NT2/D1 (cell line): ENCODE results near the gene EPN3.
A peak's percentile ranks its signal among the peaks of the same experiment; 100 is the strongest.

Experiments used
- DNase-seq: peaks from one replicate; pipeline ENCODE4 v3.0.0-alpha.2; 2011; ENCODE audit warnings: low read depth, low spot score
- H3K27me3 ChIP-seq: 2 replicates; pipeline ENCODE4 v1.6.0; 2011; ENCODE audit warnings: mild to moderate bottlenecking; ENCODE audit not compliant: insufficient read length, insufficient read depth
- H3K36me3 ChIP-seq: 2 replicates; pipeline ENCODE4 v1.6.1; 2011; ENCODE audit warnings: mild to moderate bottlenecking, low read length, mixed read lengths; ENCODE audit not compliant: insufficient read depth, insufficient read length
- H3K4me1 ChIP-seq: 2 replicates; pipeline ENCODE4 v1.5.1; 2011; ENCODE audit not compliant: insufficient read depth, insufficient read length
- H3K4me3 ChIP-seq: 2 replicates; pipeline ENCODE4 v1.5.1; 2011; ENCODE audit warnings: low read depth; ENCODE audit not compliant: insufficient read length
- H3K9ac ChIP-seq: 2 replicates; pipeline ENCODE4 v1.6.0; 2011; ENCODE audit warnings: low read depth; ENCODE audit not compliant: insufficient read length
- H3K9me3 ChIP-seq: 2 replicates; pipeline ENCODE4 v1.5.1; 2011; ENCODE audit warnings: mild to moderate bottlenecking, low read length; ENCODE audit not compliant: insufficient read depth
- SUZ12 ChIP-seq: IDR thresholded peaks from 2 replicates; pipeline ENCODE4 v1.6.1; 2011; ENCODE audit not compliant: insufficient read length, insufficient read depth; ENCODE audit errors: extremely low read depth
- YY1 ChIP-seq: IDR thresholded peaks from 2 replicates; pipeline ENCODE4 v1.6.1; 2011; ENCODE audit not compliant: insufficient read length, insufficient read depth
- ZNF274 ChIP-seq: IDR thresholded peaks from 2 replicates; pipeline ENCODE4 v1.6.1; 2011; ENCODE audit warnings: mild to moderate bottlenecking, low read depth, low read length

The EPN3 gene

DNA sequence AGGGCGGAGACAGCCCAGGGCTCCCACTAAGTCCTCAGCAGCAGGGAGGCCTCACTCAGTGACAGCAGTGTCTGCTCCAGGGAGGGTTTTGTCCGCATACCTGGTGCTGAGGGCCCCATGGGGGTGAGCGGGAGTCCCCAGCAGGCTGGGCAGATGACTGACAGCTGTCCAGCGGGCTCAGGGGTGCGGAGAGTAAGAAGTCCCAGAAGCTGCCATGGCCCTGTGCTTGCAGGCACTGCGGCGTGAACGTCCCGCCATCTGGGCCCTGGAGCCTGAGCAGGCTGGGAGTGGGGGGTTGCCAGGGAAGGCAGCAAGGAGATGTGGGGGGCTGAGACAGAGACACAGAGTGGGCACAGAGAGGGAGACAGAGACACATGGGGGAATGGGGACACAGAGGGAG is 48.1 kb downstream of the EPN3 start:
- DNase-seq = no peak
- Histone ChIP-seq H3K27me3 (no peaks in the 10 kb centered on the region), H3K4me1 (peaks cover 32% of the 10 kb centered on the region), H3K9ac (peak overlapping the region; percentile 16), H3K4me3 (no peak overlapping the region), H3K36me3 (no peaks in the 10 kb centered on the region), H3K9me3 (no peaks in the 10 kb centered on the region)
- TF ChIP-seq ZNF274 = no peak
- no peak for TF ChIP-seq YY1
- no peak for TF ChIP-seq SUZ12

DNA sequence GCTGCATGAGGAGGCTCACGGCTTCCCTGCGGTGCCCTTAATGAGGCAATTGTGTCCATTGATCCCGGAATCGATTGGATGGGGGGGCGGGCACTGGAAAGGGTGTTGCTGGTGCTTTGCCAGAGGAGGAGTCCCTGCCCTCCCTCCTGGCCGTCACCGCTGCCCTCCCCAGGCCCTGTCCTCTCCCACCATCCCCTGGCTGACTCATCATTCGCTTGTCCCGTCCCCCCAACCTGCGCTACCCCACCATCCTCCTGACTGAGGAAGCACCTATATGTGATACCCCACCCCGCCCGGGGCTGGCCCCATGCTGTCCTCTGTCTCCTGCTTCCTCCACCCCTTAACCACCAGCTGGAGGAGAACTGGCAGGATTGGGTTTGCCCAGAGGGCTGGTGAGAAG is 48.8 kb downstream of the EPN3 start:
- peaks cover 38% of the 10 kb centered on the region for H3K4me1 ChIP-seq
- no peaks in the 10 kb centered on the region for H3K27me3 ChIP-seq
- DNase-seq = no peak
- no peak overlapping the region for H3K4me3 ChIP-seq
- H3K9ac ChIP-seq = no peak overlapping the region
- no peaks in the 10 kb centered on the region for H3K36me3 ChIP-seq
- TF ChIP-seq YY1 = no peak
- TF ChIP-seq SUZ12 = no peak
- TF ChIP-seq ZNF274 = no peak
- H3K9me3 ChIP-seq = no peaks in the 10 kb centered on the region

GRCh38 chr17:50582741-50583140 is 50.2 kb downstream of the EPN3 start:
- Histone ChIP-seq H3K27me3 (no peaks in the 10 kb centered on the region), H3K9ac (no peak overlapping the region), H3K9me3 (no peaks in the 10 kb centered on the region), H3K36me3 (no peaks in the 10 kb centered on the region), H3K4me1 (peaks cover 46% of the 10 kb centered on the region), H3K4me3 (no peak overlapping the region)
- no peak for DNase-seq
- no peak for TF ChIP-seq ZNF274
- no peak for TF ChIP-seq YY1
- TF ChIP-seq SUZ12 = no peak

GRCh38 chr17:50583641-50584040 is 51.1 kb downstream of the EPN3 start:
- peaks cover 48% of the 10 kb centered on the region for H3K4me1 ChIP-seq
- no peak overlapping the region for H3K4me3 ChIP-seq
- no peaks in the 10 kb centered on the region for H3K36me3 ChIP-seq
- TF ChIP-seq SUZ12 (no peak), YY1 (no peak), ZNF274 (no peak)
- H3K9me3 ChIP-seq = no peaks in the 10 kb centered on the region
- no peak overlapping the region for H3K9ac ChIP-seq
- no peaks in the 10 kb centered on the region for H3K27me3 ChIP-seq
- DNase-seq = no peak

DNA sequence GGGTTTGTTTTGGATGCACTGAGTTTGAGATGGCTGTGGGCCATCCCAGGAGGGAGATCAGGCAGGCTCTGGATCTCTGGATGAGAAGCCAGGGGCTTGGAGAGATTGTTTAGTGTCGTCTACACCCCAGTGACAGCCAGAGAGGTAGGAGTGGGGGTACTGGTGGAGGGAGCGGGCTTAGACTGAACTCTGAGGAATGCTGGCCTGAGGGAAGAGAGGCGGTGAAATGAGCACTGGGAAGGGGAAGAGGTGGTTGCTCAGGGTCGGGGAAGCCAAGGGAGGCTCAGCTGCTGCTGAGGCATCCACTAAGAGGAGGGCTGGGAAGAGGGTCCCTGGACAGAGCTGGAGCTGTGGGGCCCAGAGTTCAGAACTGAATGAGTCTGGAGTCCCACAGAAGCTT is 51.6 kb downstream of the EPN3 start:
- no peaks in the 10 kb centered on the region for H3K36me3 ChIP-seq
- DNase-seq = no peak
- H3K9ac ChIP-seq = no peak overlapping the region
- no peaks in the 10 kb centered on the region for H3K9me3 ChIP-seq
- peaks cover 48% of the 10 kb centered on the region for H3K4me1 ChIP-seq
- TF ChIP-seq SUZ12 = no peak
- no peak for TF ChIP-seq ZNF274
- no peak for TF ChIP-seq YY1
- H3K4me3 ChIP-seq = no peak overlapping the region
- no peaks in the 10 kb centered on the region for H3K27me3 ChIP-seq

DNA sequence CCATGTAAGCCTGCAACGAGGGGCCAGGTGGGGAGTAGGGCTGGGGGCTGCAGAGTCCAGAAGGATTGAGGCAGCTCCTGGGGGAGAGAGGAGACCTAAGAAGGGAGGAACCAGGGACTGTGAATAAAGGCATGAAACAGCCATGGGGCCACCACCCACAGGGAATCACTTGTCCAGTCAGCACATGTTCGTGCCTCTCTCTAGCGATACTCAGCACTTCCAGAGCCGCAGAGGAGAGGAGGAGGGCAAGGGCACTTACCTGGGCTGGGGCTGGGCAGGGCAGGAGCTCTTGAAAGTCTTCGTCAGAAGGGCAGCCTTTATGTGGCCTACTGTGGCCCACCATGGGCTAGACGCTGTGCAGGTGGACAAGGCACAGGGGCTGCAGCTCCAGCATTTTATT is 52.2 kb downstream of the EPN3 start:
- H3K4me3 ChIP-seq = no peak overlapping the region
- H3K36me3 ChIP-seq = no peaks in the 10 kb centered on the region
- TF ChIP-seq ZNF274 = no peak
- TF ChIP-seq SUZ12 = no peak
- TF ChIP-seq YY1 = no peak
- DNase-seq = no peak
- peaks cover 42% of the 10 kb centered on the region for H3K4me1 ChIP-seq
- no peaks in the 10 kb centered on the region for H3K27me3 ChIP-seq
- H3K9ac ChIP-seq = no peak overlapping the region
- H3K9me3 ChIP-seq = no peaks in the 10 kb centered on the region

DNA sequence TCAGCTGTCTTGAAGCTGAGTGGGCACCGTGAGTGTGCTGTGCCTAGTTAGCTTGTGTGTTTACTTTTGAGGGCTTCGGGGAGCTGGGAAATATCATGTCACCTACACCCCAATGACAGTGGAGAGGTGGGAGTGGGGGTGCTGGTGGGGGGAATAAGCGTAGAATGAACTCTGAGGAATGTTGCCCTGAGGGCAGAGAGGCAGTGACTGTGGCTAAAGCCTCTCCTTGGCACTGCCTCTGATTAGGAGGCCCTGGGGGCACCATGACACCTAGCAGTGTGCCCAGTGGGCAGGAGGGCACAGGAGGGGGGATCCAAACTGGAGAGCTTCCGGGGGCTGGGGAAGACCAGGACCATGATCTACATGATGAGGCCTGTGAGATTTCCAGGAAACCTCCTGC is 52.8 kb downstream of the EPN3 start:
- TF ChIP-seq ZNF274 (no peak), SUZ12 (no peak), YY1 (no peak)
- H3K9me3 ChIP-seq = no peaks in the 10 kb centered on the region
- DNase-seq = no peak
- no peak overlapping the region for H3K4me3 ChIP-seq
- H3K4me1 ChIP-seq = peaks cover 37% of the 10 kb centered on the region
- no peak overlapping the region for H3K9ac ChIP-seq
- no peaks in the 10 kb centered on the region for H3K27me3 ChIP-seq
- no peaks in the 10 kb centered on the region for H3K36me3 ChIP-seq

DNA sequence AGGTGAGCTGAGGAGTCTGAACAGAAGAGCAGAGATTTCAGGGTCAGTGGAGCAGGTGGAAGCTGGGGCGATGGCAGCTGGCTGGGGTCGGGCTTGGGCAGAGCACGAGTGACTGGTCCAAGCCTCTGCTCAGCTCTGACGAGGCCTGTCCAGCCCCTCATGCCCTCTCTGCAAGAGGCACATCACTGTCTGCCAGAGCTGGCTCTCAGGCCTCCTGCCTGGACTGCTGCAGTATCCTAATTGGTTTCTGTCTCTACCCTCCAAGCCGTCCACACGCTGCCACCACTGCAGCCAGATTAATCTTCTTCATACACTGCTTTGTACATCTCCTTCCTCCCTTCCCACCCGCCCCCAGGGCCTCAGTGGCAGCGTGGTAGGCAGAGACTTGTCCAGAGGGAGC is 53.4 kb downstream of the EPN3 start:
- Histone ChIP-seq H3K27me3 (no peaks in the 10 kb centered on the region), H3K4me1 (peaks cover 36% of the 10 kb centered on the region), H3K9ac (peak overlapping the region; percentile 37), H3K4me3 (no peak overlapping the region), H3K36me3 (no peaks in the 10 kb centered on the region), H3K9me3 (no peaks in the 10 kb centered on the region)
- DNase-seq = no peak
- TF ChIP-seq SUZ12 (no peak), ZNF274 (no peak), YY1 (no peak)
